ENCODE measurements around the gene SPINK1. TPM values are rescaled to one million over a fixed set of nuclear protein-coding genes. Genes with fewer than 3 reads are reported as not detected.

The SPINK1 gene
- total and polyA plus RNA-seq, 9 of the 15 experiments (the other 6 are each of a cell fraction or from before 2014, with no cell fraction given): 0.45 to 2.2 (median 0.65) TPM; not detected in 1

GRCh38 chr5:147776989-147777388, 54.5 kb downstream of the SPINK1 start:
- Histone ChIP-seq H3K9ac (ENCODE audit: insufficient read depth in 1 of 2, low read depth in 2 of 2, low read length in 2 of 2) (no peak overlapping the region), H3K4me1 (replicated peaks in 1 of 2; ENCODE audit: control insufficient read depth in 2 of 2, insufficient read depth in 2 of 2, low read length in 2 of 2) (no peaks in the 10 kb centered on the region), H3K79me2 (ENCODE audit: control insufficient read depth, insufficient read depth, low read length) (no peaks in the 10 kb centered on the region), H3K4me2 (ENCODE audit: insufficient read depth, low read length) (no peak overlapping the region), H4K20me1 (replicated peaks; ENCODE audit: control insufficient read depth, insufficient read depth, low read length) (no peaks in the 10 kb centered on the region), H3K36me3 (ENCODE audit: control insufficient read depth, insufficient read depth, low read length) (no peaks in the 10 kb centered on the region), H3K27me3 (ENCODE audit: control insufficient read depth in 2 of 2, insufficient read depth in 2 of 2, low read length in 2 of 2) (no peaks in the 10 kb centered on the region), H3K9me3 (replicated peaks; ENCODE audit: control insufficient read depth, insufficient read depth, low read depth, low read length) (no peaks in the 10 kb centered on the region), H2AFZ (ENCODE audit: low read depth, low read length) (no peak overlapping the region), H3K4me3 (no peak overlapping the region), H3K27ac (ENCODE audit: extremely low read depth, low read depth, low read length) (no peak overlapping the region), H3K9me1 (ENCODE audit: control insufficient read depth, insufficient read depth, low read length) (no peaks in the 10 kb centered on the region)
- BruUV-seq (replicated peaks): no TSS peak
- WGBS (ENCODE audit: insufficient coverage, low coverage, missing lambda C conversion rate): 8% methylated on average over 4 of the region's 4 CpGs
- FAIRE-seq: no peak
- CTCF ChIA-PET (ENCODE audit: low intra/inter-chr PET ratio): no interaction called here
- TF ChIP-seq PHB (CRISPR knock-in tag; IDR thresholded peaks at IDR 0.05): no peak
- TF ChIP-seq BMI1 (IDR thresholded peaks at IDR 0.05; ENCODE audit: low read length): no peak
- no peak for ATAC-seq
- in situ Hi-C loops (cut with MboI) (no loop called here), intact Hi-C loops (cut with micrococcal nuclease) (no loop called here)
- POLR2A ChIA-PET: no interaction called here
- no peak for DNase-seq (ENCODE audit: extremely low read depth in 1 of 4, low spot score in 3 of 4)

Other genes with a start within 250 kb of the SPINK1 start
- gene JAKMIP2, start 48.9 kb downstream of the SPINK1 start, total RNA-seq (2014; rRNA removed): not detected in 2 replicates
- not detected in 2 replicates for gene JAKMIP2, start 48.9 kb downstream of the SPINK1 start, total RNA-seq (2014; rRNA removed; fragmentation: Illumina TruSeq; extraction: Trizol)
- not detected in 2 replicates for gene JAKMIP2, start 48.9 kb downstream of the SPINK1 start, total RNA-seq (2015; rRNA removed; fragmentation: Illumina TruSeq; extraction: Trizol)
- gene JAKMIP2, start 48.9 kb downstream of the SPINK1 start, total RNA-seq (2021): not detected in 2 replicates
- not detected in 2 replicates for gene JAKMIP2, start 48.9 kb downstream of the SPINK1 start, polyA plus RNA-seq (2011; rRNA removed)
- not detected in 2 replicates for gene JAKMIP2, start 48.9 kb downstream of the SPINK1 start, polyA plus RNA-seq (2014; fragmentation: Illumina TruSeq; extraction: Trizol)
- gene JAKMIP2, start 48.9 kb downstream of the SPINK1 start, polyA plus RNA-seq (2014; fragmentation: Nextera tagmentation; extraction: Ambion mirVana): not detected
- not detected in 2 replicates for gene JAKMIP2, start 48.9 kb downstream of the SPINK1 start, polyA plus RNA-seq (2014; rRNA removed)
- gene SCGB3A2, start 47.0 kb upstream of the SPINK1 start, total RNA-seq (2014; rRNA removed): not detected in 2 replicates
- gene SCGB3A2, start 47.0 kb upstream of the SPINK1 start, total RNA-seq (2014; rRNA removed; fragmentation: Illumina TruSeq; extraction: Trizol): not detected in 2 replicates
- gene SCGB3A2, start 47.0 kb upstream of the SPINK1 start, total RNA-seq (2015; rRNA removed; fragmentation: Illumina TruSeq; extraction: Trizol): not detected in 2 replicates
- 0.35 TPM in 1 of 2 replicates, not detected in the other for gene SCGB3A2, start 47.0 kb upstream of the SPINK1 start, total RNA-seq (2021)
- not detected in 2 replicates for gene SCGB3A2, start 47.0 kb upstream of the SPINK1 start, polyA plus RNA-seq (2011; rRNA removed)
- gene SCGB3A2, start 47.0 kb upstream of the SPINK1 start, polyA plus RNA-seq (2014; fragmentation: Illumina TruSeq; extraction: Trizol): not detected in 2 replicates
- gene SCGB3A2, start 47.0 kb upstream of the SPINK1 start, polyA plus RNA-seq (2014; fragmentation: Nextera tagmentation; extraction: Ambion mirVana): not detected
- gene SCGB3A2, start 47.0 kb upstream of the SPINK1 start, polyA plus RNA-seq (2014; rRNA removed): not detected in 2 replicates
- not detected in 2 replicates for gene C5orf46, start 74.9 kb upstream of the SPINK1 start, total RNA-seq (2014; rRNA removed)
- not detected in 2 replicates for gene C5orf46, start 74.9 kb upstream of the SPINK1 start, total RNA-seq (2014; rRNA removed; fragmentation: Illumina TruSeq; extraction: Trizol)
- not detected in 2 replicates for gene C5orf46, start 74.9 kb upstream of the SPINK1 start, total RNA-seq (2015; rRNA removed; fragmentation: Illumina TruSeq; extraction: Trizol)
- not detected in 2 replicates for gene C5orf46, start 74.9 kb upstream of the SPINK1 start, total RNA-seq (2021)
- gene C5orf46, start 74.9 kb upstream of the SPINK1 start, polyA plus RNA-seq (2011; rRNA removed): not detected in 2 replicates
- gene C5orf46, start 74.9 kb upstream of the SPINK1 start, polyA plus RNA-seq (2014; fragmentation: Illumina TruSeq; extraction: Trizol): not detected in 2 replicates
- gene C5orf46, start 74.9 kb upstream of the SPINK1 start, polyA plus RNA-seq (2014; fragmentation: Nextera tagmentation; extraction: Ambion mirVana): not detected
- not detected in 2 replicates for gene C5orf46, start 74.9 kb upstream of the SPINK1 start, polyA plus RNA-seq (2014; rRNA removed)
- 0.54 TPM in 1 of 2 replicates, not detected in the other for gene SPINK5, start 232.3 kb upstream of the SPINK1 start, total RNA-seq (2014; rRNA removed)
- gene SPINK5, start 232.3 kb upstream of the SPINK1 start, total RNA-seq (2014; rRNA removed; fragmentation: Illumina TruSeq; extraction: Trizol): 0.10 and 0.18 TPM in 2 replicates
- 0.11 and 0.14 TPM in 2 replicates for gene SPINK5, start 232.3 kb upstream of the SPINK1 start, total RNA-seq (2015; rRNA removed; fragmentation: Illumina TruSeq; extraction: Trizol)
- 0.29 TPM in 2 replicates for gene SPINK5, start 232.3 kb upstream of the SPINK1 start, total RNA-seq (2021)
- gene SPINK5, start 232.3 kb upstream of the SPINK1 start, polyA plus RNA-seq (2011; rRNA removed): 0.04 and 0.68 TPM in 2 replicates
- gene SPINK5, start 232.3 kb upstream of the SPINK1 start, polyA plus RNA-seq (2014; fragmentation: Illumina TruSeq; extraction: Trizol): 0.09 and 0.14 TPM in 2 replicates
- under 1 TPM in 1 of 2 experiments, not detected in 1; 0.07 TPM for gene SPINK5, start 232.3 kb upstream of the SPINK1 start, polyA plus RNA-seq (2014; fragmentation: Nextera tagmentation; extraction: Ambion mirVana)
- gene SPINK5, start 232.3 kb upstream of the SPINK1 start, polyA plus RNA-seq (2014; rRNA removed): 0.11 and 0.26 TPM in 2 replicates

All from K562 (cell line).